Measurements from ENCODE around the gene SRGN.
"Not testable (repeated sequence)": the region's sequence is repeated elsewhere in the genome, so short reads cannot be mapped to it uniquely, and the experiment has no call there.

The SRGN gene

DNA sequence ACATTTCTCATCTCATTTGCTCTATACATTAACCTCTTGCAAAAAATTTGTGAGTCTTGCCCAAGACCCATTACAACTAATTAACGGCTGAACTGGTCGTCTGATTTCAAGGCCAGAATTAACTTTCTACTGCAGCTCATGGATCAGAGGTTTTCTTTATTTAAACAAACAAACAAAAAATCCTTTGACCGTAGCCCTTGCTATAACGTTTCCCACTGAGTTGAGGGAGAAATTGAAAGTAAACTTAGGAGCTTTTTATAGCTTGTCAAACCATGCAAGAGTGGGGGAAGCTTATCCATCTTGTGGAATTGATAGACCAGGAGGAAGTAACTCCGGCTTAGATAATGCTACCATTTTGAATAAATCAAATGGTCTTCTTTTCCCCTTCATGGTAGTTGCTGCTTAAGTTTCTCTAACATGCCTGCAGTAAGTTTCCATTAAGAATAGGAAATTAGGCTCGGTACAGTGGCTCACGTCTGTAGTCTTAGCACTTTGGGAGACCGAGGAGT is 3.3 kb downstream of the SRGN start:
- DNase-seq = no peak

DNA sequence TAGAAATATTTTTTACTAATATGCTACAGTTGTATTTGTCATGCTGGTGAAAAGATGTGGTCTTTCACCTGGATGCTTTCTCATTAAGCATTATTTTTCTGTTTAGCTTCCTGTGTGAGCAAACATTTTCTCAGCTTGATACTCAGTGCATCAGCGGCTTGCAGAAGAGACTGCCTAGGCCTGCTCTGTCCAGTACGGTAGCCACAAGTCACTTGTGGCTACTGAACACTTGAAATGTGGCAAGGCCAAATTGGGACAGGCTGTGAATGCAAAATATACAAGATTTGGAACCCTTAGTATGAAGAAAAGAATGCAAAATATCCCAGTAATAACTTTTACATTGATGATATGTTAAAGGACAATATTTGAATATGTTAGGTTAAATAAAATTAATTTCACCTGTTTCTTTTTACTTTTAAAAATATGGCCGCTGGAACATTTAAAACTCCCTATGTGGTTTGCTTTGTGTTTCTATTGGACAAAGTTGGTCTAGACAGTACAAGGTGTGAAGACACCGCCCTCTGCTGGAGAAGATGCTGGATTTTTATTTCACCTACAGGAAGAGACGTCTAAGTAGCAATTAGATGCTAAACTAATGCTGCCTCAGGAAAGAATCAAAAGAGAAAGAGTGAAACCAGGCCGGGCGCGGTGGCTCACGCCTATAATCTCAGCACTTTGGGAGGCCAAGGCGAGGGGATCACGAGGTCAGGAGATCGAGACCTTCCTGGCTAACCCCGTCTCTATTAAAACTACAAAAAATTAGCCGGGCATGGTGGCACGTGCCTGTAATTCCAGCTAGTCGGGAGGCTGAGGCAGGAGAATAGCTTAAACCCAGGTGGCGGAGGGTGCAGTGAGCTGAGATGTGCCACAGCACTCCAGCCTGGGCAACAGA is 5.3 kb downstream of the SRGN start:
- DNase-seq = peak; percentile 28

DNA sequence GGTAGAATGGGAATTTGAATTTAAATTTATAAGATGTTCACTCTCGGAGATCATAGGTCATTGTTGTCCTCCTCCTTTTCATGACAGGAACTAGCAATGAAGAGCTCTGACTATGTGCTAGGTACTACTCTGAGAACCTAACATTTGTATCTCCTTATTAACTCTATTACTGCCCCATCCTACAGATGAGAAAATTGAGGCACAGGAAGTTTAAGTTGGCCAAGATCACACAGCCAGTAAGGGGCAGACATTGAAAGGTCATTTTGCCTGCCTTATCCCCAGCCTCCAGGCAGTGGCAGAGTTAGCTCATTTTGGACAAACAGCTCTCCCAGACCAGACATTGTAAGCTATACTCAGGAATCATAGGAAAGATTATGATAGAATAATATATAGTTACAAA is 6.0 kb downstream of the SRGN start:
- no peak for DNase-seq

GRCh38 chr10:69096045-69096444 is 8.1 kb downstream of the SRGN start:
- no peak for DNase-seq

- no peak for DNase-seq
Observed at GRCh38 chr10:69097729-69098128, 9.8 kb downstream of the SRGN start.

DNA sequence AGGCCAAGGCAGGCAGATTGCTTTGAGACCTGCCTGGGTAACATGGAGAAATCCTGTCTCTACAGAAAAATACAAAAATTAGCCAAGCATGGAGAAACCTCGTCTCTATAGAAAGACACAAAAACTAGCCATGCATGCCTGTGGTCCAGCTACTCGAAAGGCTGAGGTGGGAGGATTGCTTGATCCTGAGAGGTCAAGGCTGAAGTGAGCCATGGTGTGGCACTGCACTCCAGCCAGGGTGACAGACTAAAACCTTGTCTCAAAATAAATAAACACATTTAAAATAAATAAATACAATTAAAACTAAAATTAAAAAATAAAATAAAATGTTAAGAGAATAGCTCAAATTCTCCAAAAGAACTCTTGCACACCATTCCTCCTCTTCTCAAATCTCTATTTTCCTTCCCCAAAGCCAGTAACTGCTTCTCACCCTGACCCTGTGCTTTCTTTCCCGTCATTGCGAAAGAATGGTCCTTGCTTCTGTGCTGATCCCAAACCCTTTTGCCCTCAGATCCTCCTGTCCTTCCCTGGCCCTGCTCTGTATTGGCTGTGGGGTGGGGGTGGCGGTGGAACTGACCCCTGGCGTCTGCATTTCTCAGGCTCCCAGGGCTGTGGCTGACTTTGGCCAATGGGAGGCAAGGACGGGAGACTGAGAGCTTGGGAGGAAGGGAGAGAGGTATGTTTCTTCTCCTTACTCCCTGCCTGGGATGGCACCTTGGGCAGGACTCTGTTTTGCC is 12.4 kb downstream of the SRGN start:
- no peak for DNase-seq

DNA sequence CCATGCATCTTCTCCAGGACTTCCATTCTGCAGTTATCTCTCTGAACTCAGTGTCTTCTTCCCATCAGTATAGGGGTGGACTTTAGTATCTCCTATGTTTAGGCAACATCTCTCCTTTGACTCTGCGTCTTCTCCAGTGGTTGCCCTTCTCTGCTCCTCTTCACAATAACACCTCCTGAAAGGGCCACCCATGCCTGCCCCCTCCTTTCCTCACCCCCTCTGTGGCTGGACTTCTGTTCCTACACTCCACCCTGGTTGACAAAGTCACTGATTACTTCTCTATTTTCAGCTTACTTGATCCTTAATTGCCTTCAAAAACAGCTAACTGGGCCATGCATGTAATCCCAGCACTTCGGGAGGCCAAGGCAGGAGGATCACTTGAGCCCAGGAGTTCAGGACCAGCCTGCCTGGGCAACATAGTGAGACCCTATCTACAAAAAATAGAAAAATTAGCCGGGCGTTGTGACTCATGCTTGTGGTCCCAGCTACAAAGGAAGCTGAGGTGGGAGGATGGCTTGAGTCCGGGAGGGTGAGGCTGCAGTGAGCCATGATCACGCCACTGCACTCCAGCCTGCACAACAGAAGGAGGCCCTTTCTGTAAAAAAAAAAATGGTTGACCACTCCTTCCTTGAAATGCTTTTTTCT is 13.7 kb downstream of the SRGN start:
- no peak for DNase-seq

GRCh38 chr10:69102440-69102839 is 14.5 kb downstream of the SRGN start:
- no peak for DNase-seq

- DNase-seq = no peak
Observed at GRCh38 chr10:69103784-69104183, 15.9 kb downstream of the SRGN start.

DNA sequence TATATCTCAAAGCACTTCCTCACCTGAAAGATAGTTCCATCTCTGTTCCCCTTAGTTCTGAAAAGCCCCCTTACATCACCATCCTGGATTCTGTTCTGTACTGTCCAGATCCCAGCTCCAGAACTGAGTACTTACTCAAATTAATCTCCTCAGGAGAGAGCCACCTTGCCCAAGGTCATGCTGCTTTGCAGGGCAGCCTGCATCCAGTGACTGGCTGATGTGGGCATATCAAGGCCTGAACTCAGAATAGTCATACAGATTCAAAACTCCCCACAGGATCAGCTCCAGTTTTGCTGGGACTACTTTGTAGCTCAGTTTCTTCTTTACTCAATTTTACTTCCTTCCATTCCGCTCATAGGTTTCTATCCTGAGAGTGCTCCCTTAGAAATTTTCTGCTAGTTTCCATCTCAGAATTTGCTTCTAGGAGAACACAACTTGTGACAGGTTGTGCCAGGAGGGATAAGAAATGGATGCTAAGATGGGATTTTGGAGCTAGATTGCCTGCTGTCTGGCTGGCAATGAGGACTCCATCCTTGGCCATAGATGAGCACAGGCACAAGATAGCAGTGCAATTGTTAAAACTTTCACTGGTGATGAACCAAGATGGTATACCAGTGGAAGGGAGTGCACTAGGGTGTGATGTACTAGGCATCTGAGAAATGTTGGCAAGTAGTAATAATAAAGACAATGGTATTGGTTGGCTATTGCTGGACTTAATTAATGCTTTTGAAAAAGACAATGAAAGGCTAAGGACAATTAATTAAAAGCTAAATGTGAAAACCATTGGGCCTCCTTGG is 17.3 kb downstream of the SRGN start:
- DNase-seq = no peak

DNA sequence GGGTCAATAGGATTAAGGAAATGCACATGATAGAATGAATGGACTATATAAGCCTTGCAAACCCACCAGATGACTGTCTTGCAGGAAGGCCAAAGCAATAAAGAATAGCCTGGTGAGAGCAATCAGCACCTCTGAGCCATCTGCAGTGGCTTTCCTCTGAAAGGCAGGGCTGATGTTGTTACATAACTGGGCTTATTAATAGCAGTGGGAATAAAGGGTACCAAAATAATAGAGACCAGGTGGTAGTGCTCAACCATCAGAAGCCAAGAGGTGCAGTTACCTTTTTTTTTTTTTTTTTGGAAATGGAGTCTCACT is 19.2 kb downstream of the SRGN start:
- no peak for DNase-seq

- DNase-seq = no peak
Observed at GRCh38 chr10:69107699-69108098, 19.8 kb downstream of the SRGN start.

- DNase-seq = no peak
Observed at GRCh38 chr10:69119896-69120295, 32.0 kb downstream of the SRGN start.

DNA sequence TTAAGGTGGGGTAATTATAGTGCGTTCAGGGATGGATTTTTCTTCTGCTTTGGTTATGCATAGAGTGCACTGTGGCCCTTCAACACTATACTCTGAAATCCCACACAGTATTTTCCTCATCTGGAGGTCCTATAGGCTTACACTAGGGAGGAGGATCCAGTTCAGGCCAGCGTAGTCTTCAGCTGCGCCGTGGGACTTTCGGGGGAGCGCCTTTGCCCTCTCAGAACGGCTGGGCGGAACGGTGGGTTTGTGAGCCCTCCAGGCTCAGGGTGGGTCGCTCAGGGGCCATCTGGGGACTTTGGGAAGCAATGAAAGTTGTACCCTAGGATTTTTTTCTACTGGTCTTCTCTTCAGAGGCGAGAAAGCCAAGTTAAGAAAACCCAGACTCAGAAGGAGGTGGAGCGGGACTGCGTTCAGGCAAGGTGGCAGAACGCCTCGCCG is 35.4 kb downstream of the SRGN start:
- DNase-seq = no peak

- DNase-seq = peak; percentile 92
Observed at GRCh38 chr10:69123747-69124562, 36.1 kb downstream of the SRGN start, which contains the start of gene VPS26A. TSS of gene VPS26A (plus strand) at chr10:69124178. CDS start at chr10:69124278, 100 bp downstream.

- DNase-seq = no peak
Observed at GRCh38 chr10:69124563-69125268, 36.8 kb downstream of the SRGN start.

DNA sequence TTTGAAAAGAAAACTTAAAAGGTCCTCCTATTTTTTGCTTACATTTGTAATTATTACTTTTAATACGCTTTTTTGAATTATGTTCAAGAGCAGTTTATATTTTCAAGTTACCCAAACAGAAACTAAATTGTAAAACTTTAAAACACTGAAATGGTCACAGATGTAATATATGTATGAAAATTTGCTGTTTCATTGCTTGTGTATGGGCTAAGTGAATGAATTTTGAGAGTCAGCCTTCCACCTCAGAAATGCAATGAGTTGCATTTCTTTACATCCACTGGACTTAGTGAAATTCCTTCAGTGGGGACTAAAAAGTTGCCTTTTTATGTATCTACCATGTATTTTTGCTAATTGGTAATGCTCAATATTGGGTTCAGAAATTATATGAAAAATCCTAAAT is 37.7 kb downstream of the SRGN start:
- DNase-seq = no peak

DNA sequence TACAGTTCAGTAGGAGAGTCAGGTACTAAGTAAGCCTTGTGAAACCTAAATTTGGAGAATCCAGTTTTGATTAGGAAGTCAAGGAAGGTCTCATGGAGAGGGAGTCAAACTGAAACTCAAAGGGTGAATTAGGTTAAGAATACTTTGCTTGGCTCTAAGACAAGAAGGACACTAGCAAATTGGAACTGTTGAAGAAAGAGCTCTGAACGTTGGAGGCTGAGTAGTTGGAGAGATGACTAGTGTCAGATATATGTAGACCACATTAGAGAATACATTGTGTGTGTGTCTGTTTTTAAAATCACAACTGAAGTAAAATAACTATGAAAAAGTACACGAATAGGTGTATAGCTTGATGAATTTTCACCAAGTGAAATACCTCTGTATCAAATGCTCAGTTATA is 42.3 kb downstream of the SRGN start:
- DNase-seq = no peak

- no peak for DNase-seq
Observed at GRCh38 chr10:69139961-69140360, 52.1 kb downstream of the SRGN start.

GRCh38 chr10:69141304-69141703 is 53.4 kb downstream of the SRGN start:
- no peak for DNase-seq

GRCh38 chr10:69142074-69142473 is 54.2 kb downstream of the SRGN start:
- not testable (repeated sequence) for DNase-seq
